Activated CD4-positive, alpha-beta memory T cell treated with anti-CD3 and anti-CD28 coated beads, Interleukin-2, amount 10 ng/mL, durations not matched to agents 7 days and 5 days (primary cell): ENCODE results near the gene RIMS1. TPM values are rescaled to one million over a fixed set of nuclear protein-coding genes. Genes with fewer than 3 reads are reported as not detected.

ENCODE experiments used
- CTCF ChIA-PET: fragments of 350-600 bp; sonication (Branson Sonifier 250); formaldehyde crosslinking; loops from one replicate; lab custom pipeline; 2021; ENCODE audit warnings: antibody characterized with exemption, inconsistent platforms; lab: Charles Lee
- POLR2A ChIA-PET: fragments of 350-600 bp; sonication (Branson Sonifier 250); formaldehyde crosslinking; loops from one replicate; lab custom pipeline; 2021; ENCODE audit warnings: antibody characterized with exemption; lab: Charles Lee
- DNase-seq: peaks from one replicate; pipeline ENCODE4 v3.0.0-alpha.2; 2020
- H3K27ac Mint-ChIP-seq: one replicate; pipeline ENCODE4 v1.8.0; 2021; ENCODE audit warnings: mild to moderate bottlenecking, mixed read lengths
- H3K27me3 Mint-ChIP-seq: one replicate; pipeline ENCODE4 v1.8.0; 2021; ENCODE audit warnings: mixed read lengths
- H3K36me3 Mint-ChIP-seq: one replicate; pipeline ENCODE4 v1.8.0; 2021; ENCODE audit warnings: low read depth, mixed read lengths
- H3K4me1 Mint-ChIP-seq: one replicate; pipeline ENCODE4 v1.8.0; 2021; ENCODE audit warnings: mixed read lengths
- H3K4me3 Mint-ChIP-seq: one replicate; pipeline ENCODE4 v1.8.0; 2021; ENCODE audit warnings: mild to moderate bottlenecking, mixed read lengths
- H3K9me3 Mint-ChIP-seq: one replicate; pipeline ENCODE4 v1.8.0; 2021; ENCODE audit warnings: mixed read lengths
- total RNA-seq, 2 experiments: library from RNA; stranded (reverse); gene quantifications; one replicate each; pipeline ENCODE4 v1.2.3, GENCODE V29; 2021

RIMS1 gene
- total RNA-seq, 2 experiments from 2014 or later = not detected

DNA sequence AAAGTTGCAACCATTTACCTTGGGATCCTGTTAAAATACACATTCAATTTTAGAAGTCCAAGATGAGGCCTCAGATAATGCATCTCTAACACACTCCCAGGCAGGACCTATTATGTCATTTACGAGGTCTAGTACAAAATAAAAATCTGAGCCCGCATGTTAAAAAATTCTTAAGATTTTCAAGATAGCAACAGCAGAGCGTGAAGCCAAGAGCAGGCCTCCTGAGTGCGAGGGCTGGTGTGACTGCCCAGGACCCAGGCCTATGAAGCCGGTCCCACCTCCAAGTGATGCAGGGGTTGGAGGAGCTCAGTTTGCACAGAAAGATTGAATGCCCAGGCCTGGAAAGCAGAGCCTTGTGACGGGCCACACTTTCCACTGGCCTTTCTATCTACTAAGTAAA is 524.4 kb downstream of the RIMS1 start:
- Mint-ChIP-seq H3K4me3 (no peak overlapping the region), H3K9me3 (no peaks in the 10 kb centered on the region), H3K27ac (no peak overlapping the region), H3K27me3 (peaks cover 7% of the 10 kb centered on the region), H3K4me1 (no peaks in the 10 kb centered on the region), H3K36me3 (no peaks in the 10 kb centered on the region)
- CTCF ChIA-PET = interaction anchor here (0.6 to 4.6 kb wide), 11 partner anchors 9 to 1517 kb away, joined by 3 to 48 read pairs (median 5); no protein-coding TSS in a partner anchor
- POLR2A ChIA-PET = no interaction called here
- DNase-seq = no peak

GRCh38 chr6:72411872-72412708 is 525.7 kb downstream of the RIMS1 start:
- no peak overlapping the region for H3K4me3 Mint-ChIP-seq

DNA sequence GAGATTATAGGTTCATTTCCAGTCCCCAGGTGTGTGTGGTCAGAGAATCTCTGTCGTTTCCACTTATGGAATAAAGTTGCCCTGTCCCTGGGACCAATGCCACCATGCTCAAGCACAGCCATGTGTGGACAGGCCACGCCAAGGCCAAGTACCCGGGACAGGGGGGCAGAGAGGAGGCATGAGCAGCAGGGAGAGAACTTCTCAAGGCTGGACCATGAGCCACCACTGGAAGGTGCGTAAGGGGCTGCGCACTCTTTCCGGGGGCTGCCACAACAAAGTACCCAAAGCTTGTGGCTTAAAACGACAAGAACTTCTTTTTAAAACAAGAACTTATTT is 526.3 kb downstream of the RIMS1 start:
- DNase-seq = no peak
- H3K9me3 Mint-ChIP-seq = no peaks in the 10 kb centered on the region
- ChIA-PET POLR2A (no interaction called here), CTCF (interaction anchor here (0.7 to 4.6 kb wide), 17 partner anchors 9 to 914 kb away, joined by 3 to 48 read pairs (median 4); no protein-coding TSS in a partner anchor)
- no peak overlapping the region for H3K27ac Mint-ChIP-seq
- no peaks in the 10 kb centered on the region for H3K36me3 Mint-ChIP-seq
- no peak overlapping the region for H3K4me3 Mint-ChIP-seq
- H3K27me3 Mint-ChIP-seq = peaks cover 6% of the 10 kb centered on the region
- H3K4me1 Mint-ChIP-seq = no peaks in the 10 kb centered on the region

More at GRCh38 chr6:72411872-72412708, 525.7 kb downstream of the RIMS1 start:
- ChIA-PET POLR2A (no interaction called here), CTCF (interaction anchor here (0.6 to 4.6 kb wide), 26 partner anchors 8 to 914 kb away, joined by 3 to 48 read pairs (median 4); no protein-coding TSS in a partner anchor)
- H3K4me1 Mint-ChIP-seq = no peaks in the 10 kb centered on the region
- no peaks in the 10 kb centered on the region for H3K36me3 Mint-ChIP-seq
- DNase-seq = peak; percentile 82
- no peak overlapping the region for H3K27ac Mint-ChIP-seq
- H3K27me3 Mint-ChIP-seq = peaks cover 7% of the 10 kb centered on the region
- H3K9me3 Mint-ChIP-seq = no peaks in the 10 kb centered on the region

DNA sequence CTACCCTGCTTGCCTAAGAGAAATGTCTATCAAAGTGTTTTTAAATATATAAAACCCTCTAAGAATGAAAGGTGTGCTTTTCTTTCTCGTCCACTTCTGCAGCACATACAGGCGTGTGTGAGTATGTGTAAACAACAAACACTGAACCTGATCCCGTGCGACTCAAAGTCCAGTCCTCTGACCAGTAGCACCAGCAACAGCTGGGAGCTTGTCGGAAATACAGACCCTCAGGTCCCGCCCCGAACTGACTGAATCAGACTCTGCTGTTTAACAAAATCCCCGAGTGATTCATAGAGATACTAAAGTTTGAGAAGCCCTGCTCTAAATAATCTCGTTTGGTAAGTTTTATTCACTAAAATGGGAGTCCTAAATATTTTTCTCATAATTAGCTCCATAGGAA is 527.5 kb downstream of the RIMS1 start:
- Mint-ChIP-seq H3K4me3 (no peak overlapping the region), H3K27me3 (peaks cover 8% of the 10 kb centered on the region), H3K4me1 (no peaks in the 10 kb centered on the region), H3K27ac (no peak overlapping the region), H3K36me3 (no peaks in the 10 kb centered on the region), H3K9me3 (no peaks in the 10 kb centered on the region)
- POLR2A ChIA-PET = no interaction called here
- CTCF ChIA-PET = interaction anchor here (1.2 to 2.5 kb wide), 2 partner anchors 21 to 203 kb away, joined by 3 to 9 read pairs; no protein-coding TSS in a partner anchor
- DNase-seq = no peak

- Mint-ChIP-seq H3K27ac (no peak overlapping the region), H3K36me3 (no peaks in the 10 kb centered on the region), H3K4me3 (no peak overlapping the region), H3K27me3 (peaks cover 9% of the 10 kb centered on the region), H3K9me3 (no peaks in the 10 kb centered on the region), H3K4me1 (no peaks in the 10 kb centered on the region)
- ChIA-PET CTCF (interaction anchor here (1.2 to 1.5 kb wide), 2 partner anchors 10 to 202 kb away, joined by 3 to 4 read pairs; no protein-coding TSS in a partner anchor), POLR2A (no interaction called here)
- no peak for DNase-seq
Measured at GRCh38 chr6:72414657-72415056, 528.3 kb downstream of the RIMS1 start.

DNA sequence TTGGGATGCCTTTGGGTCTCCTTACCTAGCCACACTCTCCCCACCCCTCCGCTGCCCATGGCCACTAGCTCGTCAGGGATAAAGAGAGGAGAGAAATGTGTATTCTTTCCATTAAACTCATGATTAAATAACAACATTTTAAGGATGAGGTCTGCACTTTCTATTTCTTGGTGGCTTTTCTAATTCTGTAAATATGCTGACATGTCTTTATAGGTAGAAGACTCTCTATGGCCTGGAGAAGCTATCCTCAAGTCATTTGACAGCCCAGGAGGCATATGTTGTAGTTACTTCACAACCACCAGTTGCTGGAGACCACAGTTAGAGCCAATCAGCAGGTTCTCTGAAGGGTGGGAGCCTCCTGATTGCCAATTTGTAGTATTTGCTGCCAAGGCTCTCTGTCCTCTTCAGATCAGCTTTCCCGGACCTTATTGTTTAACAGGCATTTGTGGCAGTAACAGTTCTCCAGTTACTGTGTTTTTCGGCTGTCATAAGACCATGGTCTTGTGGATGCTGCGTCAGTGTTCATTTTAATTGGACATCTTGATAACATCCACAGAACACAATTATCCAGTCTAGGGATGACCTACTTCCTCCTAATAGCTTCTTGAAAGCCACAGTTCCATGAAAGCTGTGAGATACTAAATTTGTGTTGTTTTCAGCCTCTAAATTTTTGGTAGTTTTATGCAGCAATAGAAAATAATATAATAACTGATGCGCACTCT is 530.6 kb downstream of the RIMS1 start:
- Mint-ChIP-seq H3K36me3 (no peaks in the 10 kb centered on the region), H3K4me3 (no peak overlapping the region), H3K4me1 (no peaks in the 10 kb centered on the region), H3K9me3 (no peaks in the 10 kb centered on the region), H3K27me3 (peaks cover 10% of the 10 kb centered on the region), H3K27ac (no peak overlapping the region)
- ChIA-PET POLR2A (no interaction called here), CTCF (interaction anchor here (1.1 to 1.6 kb wide), 2 partner anchors 13 to 200 kb away, joined by 3 to 5 read pairs; no protein-coding TSS in a partner anchor)
- no peak for DNase-seq

GRCh38 chr6:72417759-72418158 is 531.4 kb downstream of the RIMS1 start:
- Mint-ChIP-seq H3K36me3 (no peaks in the 10 kb centered on the region), H3K4me3 (no peak overlapping the region), H3K27ac (no peak overlapping the region), H3K27me3 (peaks cover 10% of the 10 kb centered on the region), H3K4me1 (no peaks in the 10 kb centered on the region), H3K9me3 (no peaks in the 10 kb centered on the region)
- ChIA-PET CTCF (interaction anchor here (0.8 kb wide), 1 partner anchor 9 kb away, joined by 3 read pairs; no protein-coding TSS in a partner anchor), POLR2A (no interaction called here)
- DNase-seq = no peak

- CTCF ChIA-PET = interaction anchor here (0.8 kb wide), 1 partner anchor 9 kb away, joined by 3 read pairs; no protein-coding TSS in a partner anchor
- H3K27ac Mint-ChIP-seq = no peak overlapping the region
- no peaks in the 10 kb centered on the region for H3K9me3 Mint-ChIP-seq
- no peaks in the 10 kb centered on the region for H3K36me3 Mint-ChIP-seq
- no peaks in the 10 kb centered on the region for H3K4me1 Mint-ChIP-seq
- no peak for DNase-seq
- POLR2A ChIA-PET = no interaction called here
- no peak overlapping the region for H3K4me3 Mint-ChIP-seq
- H3K27me3 Mint-ChIP-seq = peaks cover 10% of the 10 kb centered on the region
Measured at GRCh38 chr6:72418495-72418894, 532.1 kb downstream of the RIMS1 start.

DNA sequence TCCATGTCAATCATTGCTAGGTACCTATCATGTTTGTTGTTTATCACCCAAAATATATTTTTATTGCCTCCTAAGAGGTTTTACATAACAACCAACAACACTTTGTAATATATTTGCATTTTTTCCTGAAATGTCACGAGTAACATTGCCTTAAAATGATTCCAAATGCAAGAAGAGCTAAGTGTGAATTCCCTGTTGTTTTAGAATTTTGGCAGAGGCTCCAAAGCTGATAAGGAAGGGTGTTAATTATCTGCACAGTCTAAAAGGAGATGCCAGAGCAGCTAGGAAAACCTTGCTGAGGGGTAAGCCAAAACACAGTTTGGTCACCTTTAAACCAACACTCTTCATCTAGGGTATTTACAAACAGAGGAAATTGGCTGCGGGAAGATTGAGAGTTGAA is 533.6 kb downstream of the RIMS1 start:
- no peaks in the 10 kb centered on the region for H3K4me1 Mint-ChIP-seq

GRCh38 chr6:72420409-72420808 is 534.1 kb downstream of the RIMS1 start:
- POLR2A ChIA-PET = no interaction called here
- no peaks in the 10 kb centered on the region for H3K4me1 Mint-ChIP-seq
- peaks cover 9% of the 10 kb centered on the region for H3K27me3 Mint-ChIP-seq
- CTCF ChIA-PET = interaction anchor here (1.8 kb wide), 1 partner anchor 9 kb away, joined by 9 read pairs; no protein-coding TSS in a partner anchor
- no peak for DNase-seq
- H3K36me3 Mint-ChIP-seq = no peaks in the 10 kb centered on the region
- no peak overlapping the region for H3K4me3 Mint-ChIP-seq
- no peak overlapping the region for H3K27ac Mint-ChIP-seq
- no peaks in the 10 kb centered on the region for H3K9me3 Mint-ChIP-seq

More for the DNA sequence above, 533.6 kb downstream of the RIMS1 start:
- H3K27ac Mint-ChIP-seq = no peak overlapping the region
- H3K4me3 Mint-ChIP-seq = no peak overlapping the region
- POLR2A ChIA-PET = no interaction called here
- no peaks in the 10 kb centered on the region for H3K9me3 Mint-ChIP-seq
- H3K27me3 Mint-ChIP-seq = peaks cover 8% of the 10 kb centered on the region
- CTCF ChIA-PET = interaction anchor here (1.8 kb wide), 1 partner anchor 8 kb away, joined by 9 read pairs; no protein-coding TSS in a partner anchor
- no peaks in the 10 kb centered on the region for H3K36me3 Mint-ChIP-seq
- no peak for DNase-seq

GRCh38 chr6:72421387-72421786 is 535.0 kb downstream of the RIMS1 start:
- Mint-ChIP-seq H3K27me3 (peaks cover 11% of the 10 kb centered on the region), H3K9me3 (no peaks in the 10 kb centered on the region), H3K36me3 (no peaks in the 10 kb centered on the region), H3K27ac (no peak overlapping the region), H3K4me3 (no peak overlapping the region), H3K4me1 (no peaks in the 10 kb centered on the region)
- ChIA-PET CTCF (interaction anchor here (1.8 kb wide), 1 partner anchor 10 kb away, joined by 9 read pairs; no protein-coding TSS in a partner anchor), POLR2A (no interaction called here)
- no peak for DNase-seq

- POLR2A ChIA-PET = no interaction called here
- no peak for DNase-seq
- CTCF ChIA-PET = interaction anchor here (0.6 to 3.0 kb wide), 3 partner anchors 10 to 1785 kb away, joined by 3 to 15 read pairs (median 3); no protein-coding TSS in a partner anchor
- Mint-ChIP-seq H3K4me1 (no peaks in the 10 kb centered on the region), H3K27ac (no peak overlapping the region), H3K4me3 (no peak overlapping the region), H3K36me3 (no peaks in the 10 kb centered on the region), H3K27me3 (peaks cover 11% of the 10 kb centered on the region), H3K9me3 (no peaks in the 10 kb centered on the region)
Measured at GRCh38 chr6:72422171-72422570, 535.8 kb downstream of the RIMS1 start.
